Suprapubic skin (tissue), 4 donors: ENCODE results near the gene PLAAT1. TPM values are rescaled to one million over a fixed set of nuclear protein-coding genes. Genes with fewer than 3 reads are reported as not detected.

ENCODE experiments used
- DNase-seq, 2 donors: peaks; one replicate each; pipeline ENCODE4 v3.0.0-alpha.2; 2019; ENCODE audit warnings: low spot score in 2 of 2
- H3K27ac ChIP-seq: fragments of 200-600 bp; sonication (generic); one replicate; pipeline ENCODE4 v1.5.1; 2019
- H3K27me3 ChIP-seq: fragments of 200-600 bp; sonication (generic); one replicate; pipeline ENCODE4 v1.5.1; 2019
- H3K36me3 ChIP-seq: fragments of 200-600 bp; sonication (generic); one replicate; pipeline ENCODE4 v1.5.1; 2019
- H3K4me1 ChIP-seq: fragments of 200-600 bp; sonication (generic); one replicate; pipeline ENCODE4 v1.5.1; 2019
- H3K4me3 ChIP-seq: fragments of 200-600 bp; sonication (generic); one replicate; pipeline ENCODE4 v1.5.1; 2019; ENCODE audit warnings: mild to moderate bottlenecking
- H3K9me3 ChIP-seq: fragments of 200-600 bp; sonication (generic); one replicate; pipeline ENCODE4 v1.5.1; 2019
- CTCF ChIP-seq, 2 donors: fragments of 200-600 bp in 1 of 2; fragments of 450-650 bp in 1 of 2; sonication (generic) in 1 of 2; IDR thresholded peaks; one replicate each; pipeline ENCODE4 v1.5.1; 2016 to 2019; ENCODE audit warnings: antibody characterized with exemption in 2 of 2, mild to moderate bottlenecking in 1 of 2, moderate library complexity in 1 of 2
- EP300 ChIP-seq: sonication (generic); formaldehyde crosslinking; IDR thresholded peaks from one replicate; pipeline ENCODE4 v1.6.1; 2017; ENCODE audit warnings: antibody characterized with exemption
- POLR2A ChIP-seq, 2 donors: fragments of 450-650 bp; IDR thresholded peaks; one replicate each; pipeline ENCODE4 v1.6.1; 2017; ENCODE audit warnings: antibody characterized with exemption in 2 of 2, mild to moderate bottlenecking in 2 of 2, moderate library complexity in 2 of 2
- POLR2AphosphoS5 ChIP-seq, 3 donors: sonication (generic); formaldehyde crosslinking; IDR thresholded peaks; one replicate each; pipeline ENCODE4 v1.6.1; 2017; ENCODE audit warnings: antibody characterized with exemption in 3 of 3
- WGBS: methylation state at CpG from one replicate; pipeline ENCODE4 v1.1.5; 2018; 5-methylcytosine and 5-hydroxymethylcytosine counted together
- total RNA-seq, 4 donors: library from RNA; depleted of rRNA; stranded (reverse); fragments of >200 nt; gene quantifications; one replicate each; pipeline ENCODE4 v1.1.0, GENCODE V29; 2016

The PLAAT1 gene
- total RNA-seq, 4 donors from 2014 or later, result 0.49 to 4.9 (median 2.6) TPM

DNA sequence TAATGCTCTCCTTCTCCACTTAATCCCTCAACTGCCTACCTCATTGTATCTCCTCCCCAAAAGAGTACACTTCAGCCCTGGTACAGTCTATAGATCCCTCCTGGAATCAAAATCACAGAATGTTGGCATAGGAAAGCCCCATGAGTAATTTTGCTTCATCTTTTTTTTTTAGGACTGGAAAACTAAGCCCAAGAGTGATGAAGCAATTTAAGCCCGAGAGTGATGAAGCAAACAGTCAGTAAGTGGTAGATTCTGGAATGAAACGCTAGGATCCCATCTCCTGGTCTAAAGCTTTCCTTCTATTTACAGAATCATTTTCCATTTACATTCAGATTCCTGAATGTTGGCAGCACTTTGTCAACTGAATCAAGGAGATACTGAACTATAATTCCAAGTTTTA is 29.8 kb upstream of the PLAAT1 start:
- Histone ChIP-seq H3K36me3 (no peaks in the 10 kb centered on the region), H3K9me3 (no peaks in the 10 kb centered on the region), H3K27me3 (no peaks in the 10 kb centered on the region), H3K4me3 (no peak overlapping the region), H3K4me1 (no peaks in the 10 kb centered on the region), H3K27ac (no peak overlapping the region)
- WGBS, result 55% methylated on average over 2 of the region's 2 CpGs
- TF ChIP-seq EP300 (no peak), CTCF (IDR thresholded peaks at IDR 0.05) (no peak), POLR2A (IDR thresholded peaks at IDR 0.05) (no peak), POLR2AphosphoS5 (IDR thresholded peaks at IDR 0.05) (no peak)
- no peak for DNase-seq

DNA sequence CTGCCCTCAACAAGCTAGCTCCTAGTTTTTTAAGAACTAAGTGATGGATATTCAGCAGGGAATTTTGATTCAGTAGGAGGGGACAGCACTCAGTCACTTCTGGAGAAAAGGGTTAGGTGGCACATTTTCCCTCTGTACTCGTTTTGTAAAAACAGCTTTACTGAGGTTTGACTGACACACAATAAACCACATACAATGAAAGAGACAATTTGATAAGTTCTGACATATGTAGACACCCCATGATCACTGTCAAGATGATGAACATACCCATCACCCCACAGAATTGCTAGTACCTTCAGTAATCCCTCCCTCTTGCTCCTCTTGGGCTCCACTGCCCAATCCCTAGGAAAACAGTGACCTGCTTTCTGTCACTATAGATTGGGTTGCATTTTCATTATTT is 29.0 kb upstream of the PLAAT1 start:
- H3K27ac ChIP-seq, result no peak overlapping the region
- H3K4me3 ChIP-seq, result no peak overlapping the region
- WGBS, result 43% methylated on average over 1 of the region's 1 CpG
- no peak for DNase-seq
- H3K27me3 ChIP-seq, result no peaks in the 10 kb centered on the region
- no peaks in the 10 kb centered on the region for H3K4me1 ChIP-seq
- TF ChIP-seq POLR2A (IDR thresholded peaks at IDR 0.05) (no peak), CTCF (IDR thresholded peaks at IDR 0.05) (no peak), EP300 (no peak), POLR2AphosphoS5 (IDR thresholded peaks at IDR 0.05) (no peak)
- no peaks in the 10 kb centered on the region for H3K9me3 ChIP-seq
- no peaks in the 10 kb centered on the region for H3K36me3 ChIP-seq

- Histone ChIP-seq H3K27me3 (no peaks in the 10 kb centered on the region), H3K4me3 (no peak overlapping the region), H3K36me3 (no peaks in the 10 kb centered on the region), H3K4me1 (no peaks in the 10 kb centered on the region), H3K9me3 (no peaks in the 10 kb centered on the region), H3K27ac (no peak overlapping the region)
- no peak for DNase-seq
- no peak for TF ChIP-seq EP300
- no peak for TF ChIP-seq CTCF (IDR thresholded peaks at IDR 0.05)
- TF ChIP-seq POLR2A (IDR thresholded peaks at IDR 0.05), result no peak
- TF ChIP-seq POLR2AphosphoS5 (IDR thresholded peaks at IDR 0.05), result no peak
- 44% methylated on average over 1 of the region's 1 CpG for WGBS
These were observed 28.2 kb upstream of the PLAAT1 start for GRCh38 chr3:193212844-193213243.

DNA sequence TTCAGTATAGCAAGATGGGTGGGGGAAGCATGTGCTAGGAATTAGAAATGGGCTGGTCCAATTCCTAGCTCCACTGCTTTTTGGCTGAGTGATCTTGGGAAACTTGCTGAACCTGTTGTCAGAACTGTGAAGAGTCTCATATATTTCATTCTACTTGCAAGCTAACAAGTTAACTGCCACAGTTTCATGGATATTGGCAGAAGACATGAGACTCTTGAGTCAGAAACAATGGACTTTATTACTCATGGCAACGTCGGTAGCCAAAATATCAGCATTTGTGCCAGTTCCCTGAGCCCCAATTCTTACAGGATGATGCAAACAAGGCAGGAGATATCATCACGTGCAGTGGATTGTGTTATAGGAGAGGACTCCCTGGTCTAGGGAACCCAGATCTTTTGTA is 26.6 kb upstream of the PLAAT1 start:
- Histone ChIP-seq H3K9me3 (no peaks in the 10 kb centered on the region), H3K4me3 (no peak overlapping the region), H3K4me1 (no peaks in the 10 kb centered on the region), H3K36me3 (no peaks in the 10 kb centered on the region), H3K27me3 (no peaks in the 10 kb centered on the region), H3K27ac (no peak overlapping the region)
- TF ChIP-seq CTCF (IDR thresholded peaks at IDR 0.05) (no peak), POLR2AphosphoS5 (IDR thresholded peaks at IDR 0.05) (no peak), EP300 (no peak), POLR2A (IDR thresholded peaks at IDR 0.05) (no peak)
- no peak for DNase-seq
- WGBS, result 10% methylated on average over 3 of the region's 3 CpGs

- no peak for DNase-seq
- Histone ChIP-seq H3K27me3 (no peaks in the 10 kb centered on the region), H3K27ac (no peak overlapping the region), H3K4me3 (no peak overlapping the region), H3K9me3 (no peaks in the 10 kb centered on the region), H3K4me1 (no peaks in the 10 kb centered on the region), H3K36me3 (no peaks in the 10 kb centered on the region)
- WGBS, result 71% methylated on average over 6 of the region's 6 CpGs
- TF ChIP-seq CTCF (IDR thresholded peaks at IDR 0.05), result no peak
- no peak for TF ChIP-seq POLR2A (IDR thresholded peaks at IDR 0.05)
- no peak for TF ChIP-seq POLR2AphosphoS5 (IDR thresholded peaks at IDR 0.05)
- TF ChIP-seq EP300, result no peak
These were observed 15.5 kb upstream of the PLAAT1 start for GRCh38 chr3:193225302-193226125.
